Transverse colon (tissue), 4 donors: ENCODE results near the gene GPM6B. TPM values are rescaled to one million over a fixed set of nuclear protein-coding genes. Genes with fewer than 3 reads are reported as not detected.

Source experiments
- DNase-seq: peaks from one replicate; pipeline ENCODE4 v3.0.0-alpha.2; 2019
- H3K27ac ChIP-seq, 4 donors: fragments of 200-600 bp; sonication (generic); 2 replicates each; pipeline ENCODE4 v1.5.1; 2016 to 2018; ENCODE audit warnings: inconsistent platforms in 4 of 4
- H3K27me3 ChIP-seq: fragments of 200-600 bp; sonication (generic); 2 replicates; pipeline ENCODE4 v1.5.1; 2017; ENCODE audit warnings: inconsistent platforms
- H3K36me3 ChIP-seq, 4 donors: fragments of 200-600 bp; sonication (generic); 2 replicates each; pipeline ENCODE4 v1.5.1; 2017 to 2019; ENCODE audit warnings: inconsistent platforms in 4 of 4
- H3K4me1 ChIP-seq, 4 donors: fragments of 200-600 bp; sonication (generic); 2 replicates each; pipeline ENCODE4 v1.5.1; 2017 to 2020; ENCODE audit warnings: inconsistent platforms in 4 of 4
- H3K4me3 ChIP-seq, 4 donors: fragments of 200-600 bp; sonication (generic); 1 replicate in 1 of 4; 2 replicates in 3 of 4; pipeline versions ENCODE4 v1.5.1 to v1.6.1; 2017 to 2019; ENCODE audit warnings: inconsistent platforms in 4 of 4
- H3K9me3 ChIP-seq, 2 donors: fragments of 200-600 bp; sonication (generic); 2 replicates each; pipeline ENCODE4 v1.5.1; 2017 to 2019; ENCODE audit warnings: inconsistent platforms in 2 of 2
- CTCF ChIP-seq, 5 experiments: fragments of 200-600 bp in 3 of 5; fragments of 450-650 bp in 2 of 5; sonication (generic) in 3 of 5; IDR thresholded peaks; 1 replicate in 2 of 5; 2 replicates in 3 of 5; pipeline ENCODE4 v1.5.1; 2016 to 2017; ENCODE audit warnings: antibody characterized with exemption in 5 of 5, inconsistent platforms in 3 of 5, mild to moderate bottlenecking in 2 of 5, moderate library complexity in 1 of 5
- EP300 ChIP-seq: sonication (generic); formaldehyde crosslinking; IDR thresholded peaks from one replicate; pipeline ENCODE4 v1.6.1; 2017; ENCODE audit warnings: antibody characterized with exemption, low read depth
- POLR2A ChIP-seq: fragments of 450-650 bp; IDR thresholded peaks from one replicate; pipeline ENCODE4 v1.6.1; 2016; ENCODE audit warnings: antibody characterized with exemption, mild to moderate bottlenecking, moderate library complexity
- POLR2AphosphoS5 ChIP-seq, 3 donors: sonication (generic); formaldehyde crosslinking; IDR thresholded peaks; one replicate each; pipeline ENCODE4 v1.6.1; 2016; ENCODE audit warnings: antibody characterized with exemption in 3 of 3
- WGBS, 2 donors: methylation state at CpG; one replicate each; pipeline ENCODE4 v1.1.5; 2018; ENCODE audit warnings: low coverage in 1 of 2; 5-methylcytosine and 5-hydroxymethylcytosine counted together
- in situ Hi-C, 4 donors: fragments of 200-750 bp; cut with MboI; loops; one replicate each; pipeline versions ENCODE4 v1.15.0 to v1.15.1; 2017; ENCODE audit warnings: low sequenced_read_pairs in 3 of 4, low pct_ligation_motif_present in 1 of 4, low pct_unique_long_range_greater_than_20kb in 1 of 4
- intact Hi-C: fragments of 100-400 bp; cut with DNase I; formaldehyde crosslinking; loops from one replicate; pipeline ENCODE4 v1.15.1; 2023; ENCODE audit warnings: low total_unique reads
- total RNA-seq, 4 donors: library from RNA; depleted of rRNA; stranded (reverse); fragments of >200 nt; gene quantifications; one replicate each; pipeline ENCODE4 v1.1.0, GENCODE V29; 2016

Gene GPM6B
- total RNA-seq, 4 donors from 2014 or later: 1.5 to 7.6 (median 5.0) TPM

GRCh38 chrX:13821738-13822137 lies 4.8 kb upstream of the GPM6B start:
- 91% methylated on average over 6 of the region's 6 CpGs; no CpG with 5 or more reads in 1 of the 2 donors for WGBS, 2 donors
- H3K27me3 ChIP-seq: no peaks in the 10 kb centered on the region
- DNase-seq: no peak
- in situ Hi-C loops: no loop called here
- H3K4me1 ChIP-seq: no peaks in the 10 kb centered on the region
- TF ChIP-seq EP300: no peak
- TF ChIP-seq POLR2A: no peak
- TF ChIP-seq CTCF (IDR thresholded peaks at IDR 0.05): no peak
- no peak for TF ChIP-seq POLR2AphosphoS5 (IDR thresholded peaks at IDR 0.05)
- intact Hi-C loops: no loop called here
- no peak overlapping the region for H3K27ac ChIP-seq
- H3K36me3 ChIP-seq: no peaks in the 10 kb centered on the region
- H3K4me3 ChIP-seq: no peak overlapping the region
- H3K9me3 ChIP-seq: no peaks in the 10 kb centered on the region

GRCh38 chrX:13816176-13816575 lies 717 bp downstream of the GPM6B start:
- 83 to 86% methylated on average over 2 to 6 of the region's 6 CpGs for WGBS, 2 donors
- TF ChIP-seq EP300 (no peak), POLR2A (no peak), CTCF (IDR thresholded peaks at IDR 0.05) (no peak), POLR2AphosphoS5 (IDR thresholded peaks at IDR 0.05) (no peak)

GRCh38 chrX:13815664-13816063 lies 1.2 kb downstream of the GPM6B start:
- intact Hi-C loops: no loop called here

More at GRCh38 chrX:13816176-13816575, 717 bp downstream of the GPM6B start:
- Histone ChIP-seq H3K9me3 (no peaks in the 10 kb centered on the region), H3K36me3 (no peaks in the 10 kb centered on the region), H3K27ac (no peak overlapping the region), H3K27me3 (no peaks in the 10 kb centered on the region), H3K4me1 (no peaks in the 10 kb centered on the region), H3K4me3 (no peak overlapping the region)
- DNase-seq: no peak
- in situ Hi-C loops (no loop called here), intact Hi-C loops (no loop called here)

GRCh38 chrX:13808865-13809264 lies 8.0 kb downstream of the GPM6B start:
- H3K9me3 ChIP-seq: no peaks in the 10 kb centered on the region
- in situ Hi-C loops (no loop called here), intact Hi-C loops (no loop called here)
- no peak overlapping the region for H3K27ac ChIP-seq
- DNase-seq: no peak
- H3K27me3 ChIP-seq: no peaks in the 10 kb centered on the region
- H3K4me1 ChIP-seq: no peaks in the 10 kb centered on the region
- TF ChIP-seq POLR2A (no peak), EP300 (no peak), CTCF (IDR thresholded peaks at IDR 0.05) (no peak), POLR2AphosphoS5 (IDR thresholded peaks at IDR 0.05) (no peak)
- no peak overlapping the region for H3K4me3 ChIP-seq
- H3K36me3 ChIP-seq: no peaks in the 10 kb centered on the region

More at GRCh38 chrX:13815664-13816063, 1.2 kb downstream of the GPM6B start:
- Histone ChIP-seq H3K27me3 (no peaks in the 10 kb centered on the region), H3K36me3 (no peaks in the 10 kb centered on the region), H3K9me3 (no peaks in the 10 kb centered on the region), H3K27ac (no peak overlapping the region), H3K4me3 (no peak overlapping the region), H3K4me1 (no peaks in the 10 kb centered on the region)
- no peak for TF ChIP-seq POLR2A
- no peak for TF ChIP-seq CTCF (IDR thresholded peaks at IDR 0.05)
- TF ChIP-seq POLR2AphosphoS5 (IDR thresholded peaks at IDR 0.05): no peak
- no peak for TF ChIP-seq EP300
- in situ Hi-C loops: no loop called here
- 74 to 91% methylated on average over 5 to 7 of the region's 7 CpGs for WGBS, 2 donors
- DNase-seq: no peak
